GM12801 (cell line): Measurements from ENCODE around the gene DNAJB6.

Experiments
- TF ChIP-seq, protein P1 (sequence below): IDR thresholded peaks from one replicate; pipeline ENCODE4 v1.5.1; 2011; ENCODE audit warnings: control low read depth; ENCODE audit not compliant: insufficient read length; ENCODE audit errors: extremely low read depth

The DNAJB6 gene

GRCh38 chr7:157446322-157446721, 109.5 kb downstream of the DNAJB6 start:
- TF ChIP-seq, protein P1, sequence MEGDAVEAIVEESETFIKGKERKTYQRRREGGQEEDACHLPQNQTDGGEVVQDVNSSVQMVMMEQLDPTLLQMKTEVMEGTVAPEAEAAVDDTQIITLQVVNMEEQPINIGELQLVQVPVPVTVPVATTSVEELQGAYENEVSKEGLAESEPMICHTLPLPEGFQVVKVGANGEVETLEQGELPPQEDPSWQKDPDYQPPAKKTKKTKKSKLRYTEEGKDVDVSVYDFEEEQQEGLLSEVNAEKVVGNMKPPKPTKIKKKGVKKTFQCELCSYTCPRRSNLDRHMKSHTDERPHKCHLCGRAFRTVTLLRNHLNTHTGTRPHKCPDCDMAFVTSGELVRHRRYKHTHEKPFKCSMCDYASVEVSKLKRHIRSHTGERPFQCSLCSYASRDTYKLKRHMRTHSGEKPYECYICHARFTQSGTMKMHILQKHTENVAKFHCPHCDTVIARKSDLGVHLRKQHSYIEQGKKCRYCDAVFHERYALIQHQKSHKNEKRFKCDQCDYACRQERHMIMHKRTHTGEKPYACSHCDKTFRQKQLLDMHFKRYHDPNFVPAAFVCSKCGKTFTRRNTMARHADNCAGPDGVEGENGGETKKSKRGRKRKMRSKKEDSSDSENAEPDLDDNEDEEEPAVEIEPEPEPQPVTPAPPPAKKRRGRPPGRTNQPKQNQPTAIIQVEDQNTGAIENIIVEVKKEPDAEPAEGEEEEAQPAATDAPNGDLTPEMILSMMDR, result no peak

DNA sequence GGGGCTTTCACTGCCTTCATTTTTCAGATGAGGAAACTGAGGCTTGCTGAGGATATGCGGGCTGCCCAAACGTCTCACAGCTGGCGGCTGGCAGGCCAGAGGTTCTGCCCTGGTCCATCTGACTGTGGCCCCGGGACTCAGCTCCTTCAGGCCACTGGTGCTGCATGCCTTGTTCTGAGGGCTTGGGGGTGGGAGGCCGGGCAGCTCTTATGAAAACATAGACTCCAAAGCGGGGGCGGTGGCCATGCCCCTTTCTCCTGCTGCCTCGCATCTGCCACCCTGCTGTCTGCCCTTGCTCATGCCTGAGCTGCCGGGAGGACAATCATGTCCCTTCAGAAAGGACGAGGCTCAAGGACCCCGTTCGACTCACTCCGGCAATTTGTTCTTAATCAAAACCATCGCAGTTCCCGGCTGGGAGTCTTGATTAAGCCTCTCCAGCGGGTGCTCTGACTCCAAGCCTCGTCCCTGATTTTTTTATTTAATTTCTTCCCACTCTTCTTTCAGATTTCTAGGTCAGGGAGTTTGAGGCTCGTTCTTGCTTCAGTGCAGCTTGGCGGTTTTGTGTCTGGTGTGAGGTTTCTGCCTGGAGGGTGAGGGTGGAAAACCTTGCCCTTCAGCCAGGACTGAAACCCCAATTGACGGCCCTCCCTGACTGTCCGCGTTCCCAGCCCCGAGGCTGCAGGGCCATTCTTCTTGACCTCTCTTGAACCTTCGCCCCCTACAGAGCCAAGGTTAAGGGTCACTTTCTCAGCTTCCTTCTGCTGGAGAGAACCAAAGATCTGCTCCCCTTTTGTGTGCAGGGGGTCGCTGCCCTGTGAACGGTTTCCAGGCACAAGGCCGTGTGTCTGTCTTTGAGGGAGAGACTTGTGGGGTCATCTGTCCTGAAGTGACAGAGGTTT, 120.8 kb downstream of the DNAJB6 start:
- TF ChIP-seq, protein P1, result no peak

DNA sequence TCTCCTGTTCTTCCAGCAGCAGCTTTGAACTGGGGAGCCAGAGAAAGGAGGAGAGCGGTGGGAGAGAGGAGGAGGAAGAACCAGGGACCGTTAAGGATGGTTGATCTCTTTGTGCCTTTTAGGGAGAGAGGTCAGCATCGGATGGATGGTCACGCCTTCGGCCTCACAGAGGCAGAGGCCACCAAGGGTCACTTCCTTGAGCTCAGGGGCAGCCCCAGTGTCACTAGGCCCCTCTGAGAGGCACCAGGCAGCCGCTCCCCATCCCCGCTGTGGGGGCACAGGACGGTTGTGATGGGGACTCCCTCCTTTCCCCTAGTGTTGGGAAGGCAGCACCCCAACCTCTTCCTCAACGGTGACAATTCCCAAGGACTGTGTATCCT, 121.4 kb downstream of the DNAJB6 start:
- TF ChIP-seq, protein P1, result no peak

DNA sequence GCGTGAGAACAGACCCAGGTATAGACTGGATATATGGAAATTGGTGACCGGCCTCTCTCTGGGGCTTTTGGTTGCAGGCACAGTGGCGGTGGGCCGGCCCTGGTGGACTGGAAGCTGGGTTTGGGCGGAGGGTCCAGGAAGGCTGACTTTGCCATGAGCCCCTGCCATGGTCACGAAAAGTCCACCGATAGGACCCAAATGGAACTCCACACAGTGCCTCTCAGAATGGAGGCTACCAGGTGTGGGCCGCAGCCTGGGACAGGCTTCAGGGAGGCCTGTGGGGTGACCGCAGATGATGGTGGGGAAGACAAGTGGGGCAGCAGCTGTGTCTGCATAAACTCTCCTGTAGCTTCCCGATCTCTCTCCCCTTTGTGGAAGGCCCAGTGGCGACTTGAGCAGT, 123.2 kb downstream of the DNAJB6 start:
- TF ChIP-seq, protein P1, result no peak

DNA sequence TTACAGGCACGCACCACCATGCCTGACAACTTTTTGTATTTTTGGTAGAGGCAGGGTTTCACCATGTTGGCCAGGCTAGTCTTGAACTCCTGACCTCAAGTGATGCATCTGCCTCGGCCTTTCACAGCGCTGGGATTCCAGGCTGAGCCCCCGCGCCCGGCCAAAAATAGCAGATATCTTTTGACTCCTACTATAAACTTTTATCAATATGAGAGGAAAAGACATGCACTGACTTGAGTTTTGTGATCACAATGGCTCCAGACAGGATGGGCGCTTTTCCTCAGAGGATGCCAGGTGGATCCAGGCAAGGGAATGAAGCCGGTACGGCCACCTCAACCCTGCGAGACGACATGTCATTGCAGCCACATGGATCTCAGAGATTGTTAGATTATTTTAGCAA, 123.9 kb downstream of the DNAJB6 start:
- TF ChIP-seq, protein P1, result no peak

- TF ChIP-seq, protein P1, result no peak
Measured at GRCh38 chr7:157461573-157462418, 125.0 kb downstream of the DNAJB6 start.

- TF ChIP-seq, protein P1, result no peak
Measured at GRCh38 chr7:157462419-157462771, 125.6 kb downstream of the DNAJB6 start.
